Mesangial cell (primary cell): ENCODE measurements around the gene DNAJC22. TPM values are rescaled to one million over a fixed set of nuclear protein-coding genes. Genes with fewer than 3 reads are reported as not detected.

Source experiments
- total RNA-seq: library from RNA; depleted of rRNA; stranded (reverse); fragments of >200 nt; gene quantifications from 2 replicates; pipeline ENCODE4 v1.2.3, GENCODE V29; 2015

Gene DNAJC22
- 5.9 and 9.4 TPM in 2 replicates for total RNA-seq

DNA sequence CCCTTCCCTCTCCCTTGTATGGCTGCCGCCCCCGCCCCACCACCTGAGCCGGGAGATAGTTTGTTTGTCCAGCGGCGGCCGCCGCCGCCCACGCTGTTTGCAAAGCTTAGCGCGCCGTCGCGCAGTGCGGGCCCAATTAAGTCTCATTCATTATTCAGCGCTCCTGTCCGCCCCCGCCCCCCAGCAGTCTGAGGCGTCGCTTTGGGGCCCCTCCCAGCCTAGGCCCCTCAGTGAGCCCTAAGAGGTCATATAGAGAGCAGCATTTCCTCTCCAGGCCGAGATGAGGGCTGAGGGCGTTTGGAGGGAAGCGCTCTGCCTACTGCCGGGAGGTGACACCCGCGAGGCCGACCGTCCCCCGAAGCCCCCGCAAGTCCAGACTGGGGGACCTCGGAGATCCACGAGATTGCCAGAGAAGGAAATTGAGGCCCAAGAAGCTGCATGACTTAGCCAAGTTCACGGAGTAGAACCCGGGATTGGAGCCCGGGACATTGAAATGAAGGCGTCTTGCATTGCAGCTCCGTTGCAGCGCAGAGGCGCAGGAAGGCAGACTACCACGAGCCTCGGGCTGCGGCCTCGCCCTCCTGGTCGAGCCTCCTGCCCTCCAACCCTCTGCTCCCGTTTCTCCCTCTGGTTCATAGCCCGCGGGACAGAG is at the start of gene DNAJC22:
TSS of gene DNAJC22 (plus strand) at position 230 of the 652 bp plus-strand sequence. CDS start 1,985 bp downstream, outside the sequence.

DNA sequence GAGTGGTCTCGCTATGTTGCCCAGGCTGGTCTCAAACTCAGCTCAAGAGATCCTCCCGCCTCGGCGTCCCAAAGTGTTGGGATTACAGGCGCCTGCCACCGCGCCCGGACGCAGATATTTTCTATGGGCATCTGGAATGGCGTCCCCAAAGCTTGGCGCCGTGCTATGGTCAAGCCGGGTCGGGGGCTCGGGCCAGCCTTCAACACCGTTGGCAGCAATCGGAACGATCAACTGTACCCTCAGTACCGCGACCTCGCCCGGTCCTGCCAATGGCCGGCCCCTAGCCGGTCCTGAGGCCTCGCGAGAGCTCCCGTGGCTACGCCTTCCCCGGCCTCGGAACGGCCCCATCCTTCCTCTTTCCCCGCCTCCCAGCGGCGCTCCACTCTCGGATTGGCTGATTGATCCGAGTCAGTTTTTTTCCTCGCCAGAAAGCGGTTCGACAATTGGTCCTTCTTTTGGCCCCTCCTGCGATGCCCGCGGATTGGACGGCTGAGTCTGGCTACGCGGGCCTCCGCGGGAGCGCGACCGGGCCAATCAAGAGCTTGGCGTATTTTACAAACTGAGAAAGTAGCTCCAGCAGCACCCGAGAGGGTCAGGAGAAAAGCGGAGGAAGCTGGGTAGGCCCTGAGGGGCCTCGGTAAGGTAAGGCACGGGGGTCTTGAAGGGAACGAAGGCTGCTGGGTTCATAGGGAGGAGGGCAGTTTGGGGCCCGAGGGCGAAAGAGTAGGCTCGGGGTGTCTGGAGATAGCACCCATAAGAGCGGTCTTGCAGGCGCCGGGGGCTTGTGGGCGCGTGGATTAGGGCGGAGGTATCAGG is 23.8 kb upstream of the DNAJC22 start, which contains the start of gene TROAP:
TSS of gene TROAP (plus strand) at position 548 of the 816 bp plus-strand sequence. CDS start 354 bp downstream, outside the sequence.

DNA sequence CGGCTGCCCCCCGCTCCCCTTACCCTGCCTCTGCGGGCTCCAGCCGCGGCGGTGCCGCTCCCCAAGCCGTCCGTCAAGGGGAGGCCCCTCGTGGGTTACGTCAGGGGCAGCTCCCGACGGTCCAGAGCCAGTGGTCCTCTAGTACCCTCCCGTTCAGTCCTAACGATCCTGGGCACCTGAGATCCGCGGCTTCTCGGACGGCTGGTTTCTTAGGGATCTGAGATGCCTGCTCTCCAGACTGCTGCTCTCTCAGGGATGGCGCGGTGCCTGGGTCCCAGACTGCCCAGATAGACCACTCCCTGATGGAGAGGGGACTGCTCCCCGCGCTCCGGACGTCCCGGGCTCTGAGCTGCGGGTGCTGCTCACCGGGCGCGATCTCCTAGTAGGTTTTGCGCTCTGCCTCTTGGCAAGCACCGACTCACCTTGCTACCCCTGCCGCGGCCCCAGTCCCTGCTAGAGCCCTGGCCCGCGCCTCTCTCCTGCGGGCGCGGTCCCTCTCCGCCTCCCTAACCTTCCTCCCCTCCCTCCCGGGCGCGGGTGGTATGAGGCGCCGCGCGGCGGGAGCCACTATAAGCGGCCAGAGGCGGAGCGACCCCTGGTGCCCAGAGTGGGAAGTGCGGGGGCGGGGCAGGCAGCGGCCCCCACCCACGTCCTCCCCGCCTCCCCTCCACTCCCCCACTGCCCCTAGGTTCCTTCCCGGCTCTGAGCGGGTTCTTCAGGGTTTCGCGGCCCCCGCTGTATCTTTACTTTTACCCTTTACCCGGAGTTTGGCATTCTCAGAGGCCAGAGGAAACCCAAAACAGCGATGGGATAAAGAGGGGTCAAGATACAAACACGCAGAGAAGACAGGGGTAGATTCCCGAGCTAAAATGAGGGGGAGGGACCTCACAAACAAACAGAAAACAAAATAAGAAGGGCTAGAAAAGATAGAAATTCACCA is 9.8 kb upstream of the DNAJC22 start, which contains the start of gene C1QL4:
TSS of gene C1QL4 (minus strand) at position 544 of the 940 bp plus-strand sequence. CDS start 711 bp downstream, outside the sequence.

DNA sequence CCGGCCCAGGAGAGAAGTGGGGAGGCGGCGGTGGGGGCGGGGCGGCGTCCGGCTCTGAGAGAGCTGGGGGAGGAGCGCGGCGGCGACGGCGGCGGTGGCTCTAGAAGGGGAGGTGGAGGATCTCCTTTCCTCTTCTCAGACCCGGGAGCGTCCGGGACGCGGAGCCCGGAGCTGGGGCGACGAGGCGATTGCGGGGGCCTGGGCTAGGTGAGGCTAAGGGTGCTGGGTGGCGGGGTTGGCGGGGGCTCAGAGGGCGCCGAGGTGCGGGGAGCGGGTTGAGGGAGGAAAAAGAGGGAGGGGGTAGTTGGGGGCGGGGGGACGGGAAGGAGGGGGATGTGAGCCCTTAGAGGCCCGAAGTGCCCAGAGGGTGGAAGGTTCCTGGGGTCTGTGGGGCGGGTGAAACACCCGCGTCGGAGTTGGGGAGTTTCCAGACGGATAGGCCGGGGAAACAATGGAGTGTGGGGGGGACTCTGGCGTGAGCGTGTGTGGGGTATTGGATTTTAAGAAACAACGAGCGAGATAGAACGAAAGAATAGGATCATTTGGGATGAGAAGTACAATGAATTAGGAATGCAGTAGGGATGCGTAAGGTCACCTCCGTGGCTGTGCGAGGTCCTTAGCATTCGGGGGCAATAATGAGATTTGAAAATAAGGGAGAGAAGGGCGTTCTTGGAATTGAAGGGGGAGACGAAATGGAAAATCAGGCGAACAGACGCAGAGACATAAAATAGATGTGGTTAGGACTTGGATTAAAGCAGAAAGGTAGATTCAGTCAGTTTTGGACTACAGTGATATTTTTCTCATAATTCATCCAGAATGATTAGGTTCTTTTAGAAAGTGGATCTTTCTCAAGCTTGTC is 20.9 kb downstream of the DNAJC22 start, which contains the start of gene SPATS2:
TSS of gene SPATS2 (plus strand) at position 82 of the 859 bp plus-strand sequence. CDS start 93,551 bp downstream, outside the sequence.

Other genes with a start within 250 kb of the DNAJC22 start
- gene LMBR1L, start 236.0 kb upstream of the DNAJC22 start, total RNA-seq = 20.2 and 48.8 TPM in 2 replicates
- gene TUBA1B, start 215.5 kb upstream of the DNAJC22 start, total RNA-seq = 649 and 4,423 TPM in 2 replicates
- 754 and 1,069 TPM in 2 replicates for gene TUBA1A, start 157.8 kb upstream of the DNAJC22 start, total RNA-seq
- gene TUBA1C, start 81.8 kb upstream of the DNAJC22 start, total RNA-seq = 501 and 2,126 TPM in 2 replicates
- 1.5 TPM in 1 of 2 replicates, not detected in the other for gene PRPH, start 51.7 kb upstream of the DNAJC22 start, total RNA-seq
- gene TROAP, start 23.6 kb upstream of the DNAJC22 start, total RNA-seq = 2.5 and 46.4 TPM in 2 replicates
- gene C1QL4, start 9.7 kb upstream of the DNAJC22 start, total RNA-seq = 0.13 and 0.16 TPM in 2 replicates
- 14.2 and 17.6 TPM in 2 replicates for gene SPATS2, start 20.6 kb downstream of the DNAJC22 start, total RNA-seq
- gene KCNH3, start 192.1 kb downstream of the DNAJC22 start, total RNA-seq = 0.16 and 1.1 TPM in 2 replicates
- 70.4 and 79.4 TPM in 2 replicates for gene MCRS1, start 221.3 kb downstream of the DNAJC22 start, total RNA-seq